NCI-H2081 (cell line): ENCODE measurements around the gene VOPP1.
"Not testable (repeated sequence)": the region's sequence is repeated elsewhere in the genome, so short reads cannot be mapped to it uniquely, and the experiment has no call there.

Source experiments
- DNase-seq, 2 experiments: peaks; one replicate each; lab custom pipeline; 2025; lab: John Stamatoyannopoulos, UW

The VOPP1 gene

DNA sequence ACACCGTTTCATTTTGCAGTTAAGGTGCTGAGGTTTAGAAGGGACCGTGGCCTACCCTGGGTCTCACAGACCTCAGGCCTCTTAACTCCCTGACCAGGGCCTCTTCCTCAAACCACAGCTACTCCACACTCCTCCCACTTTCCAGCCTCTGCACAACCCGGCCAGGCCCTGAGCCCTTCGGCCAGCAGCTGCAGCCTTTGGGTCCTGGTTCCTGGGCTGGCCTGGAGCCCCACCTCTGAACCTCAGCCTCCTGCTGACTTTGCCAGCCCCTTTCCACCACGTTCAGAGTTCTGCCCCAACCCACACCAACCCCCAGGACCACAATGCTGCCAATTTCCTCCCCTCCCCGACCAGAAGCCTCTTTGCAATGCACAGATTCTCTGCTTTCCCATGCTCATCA lies 84.1 kb downstream of the VOPP1 start:
- DNase-seq = no peak

DNA sequence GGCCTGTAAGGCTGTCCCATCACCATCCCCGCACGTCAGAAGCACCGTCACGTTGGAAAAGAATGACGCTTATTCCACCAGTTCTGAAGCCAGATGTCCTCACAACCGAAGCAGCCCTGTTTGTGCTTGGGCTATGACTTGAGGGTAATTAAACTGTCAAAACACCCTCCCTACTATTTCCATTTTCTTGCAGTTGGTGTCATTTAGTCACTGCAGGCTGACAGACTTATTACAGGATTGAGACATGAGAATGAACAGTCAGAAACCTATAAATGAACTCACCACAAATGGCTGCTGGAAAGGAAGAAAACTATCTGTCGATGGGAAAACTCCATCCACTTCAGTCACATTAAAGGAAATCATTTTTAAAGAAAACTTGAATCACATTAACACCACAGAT lies 85.3 kb downstream of the VOPP1 start:
- DNase-seq = no peak

- DNase-seq = no peak
Observed at GRCh38 chr7:55486192-55486590, 86.1 kb downstream of the VOPP1 start.

- no peak for DNase-seq
Observed at GRCh38 chr7:55485501-55486191, 86.7 kb downstream of the VOPP1 start.

GRCh38 chr7:55484834-55485233 lies 87.5 kb downstream of the VOPP1 start:
- no peak for DNase-seq

GRCh38 chr7:55484241-55484640 lies 88.1 kb downstream of the VOPP1 start:
- DNase-seq = no peak

DNA sequence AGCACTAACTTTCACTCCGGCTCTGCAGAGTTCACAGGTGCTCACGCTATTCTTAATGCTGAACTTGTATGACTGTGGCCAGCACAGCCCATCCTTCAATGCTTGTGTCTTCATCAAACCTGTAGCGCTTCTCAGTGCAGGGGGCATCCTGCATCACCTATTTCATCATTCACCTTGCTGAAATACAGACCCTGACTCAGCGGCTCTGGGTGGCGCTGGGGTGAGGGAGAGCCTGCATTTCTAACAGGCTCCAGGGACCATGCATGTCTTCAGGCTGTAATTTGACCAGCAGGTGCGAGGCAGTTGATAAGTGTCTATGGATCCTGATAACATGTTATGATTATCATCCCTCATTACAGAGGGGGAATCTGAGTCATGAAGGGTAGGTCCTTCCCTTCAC lies 89.3 kb downstream of the VOPP1 start:
- DNase-seq = no peak

- DNase-seq = no peak
Observed at GRCh38 chr7:55481155-55481554, 91.1 kb downstream of the VOPP1 start.

- no peak for DNase-seq
Observed at GRCh38 chr7:55478700-55479099, 93.6 kb downstream of the VOPP1 start.

DNA sequence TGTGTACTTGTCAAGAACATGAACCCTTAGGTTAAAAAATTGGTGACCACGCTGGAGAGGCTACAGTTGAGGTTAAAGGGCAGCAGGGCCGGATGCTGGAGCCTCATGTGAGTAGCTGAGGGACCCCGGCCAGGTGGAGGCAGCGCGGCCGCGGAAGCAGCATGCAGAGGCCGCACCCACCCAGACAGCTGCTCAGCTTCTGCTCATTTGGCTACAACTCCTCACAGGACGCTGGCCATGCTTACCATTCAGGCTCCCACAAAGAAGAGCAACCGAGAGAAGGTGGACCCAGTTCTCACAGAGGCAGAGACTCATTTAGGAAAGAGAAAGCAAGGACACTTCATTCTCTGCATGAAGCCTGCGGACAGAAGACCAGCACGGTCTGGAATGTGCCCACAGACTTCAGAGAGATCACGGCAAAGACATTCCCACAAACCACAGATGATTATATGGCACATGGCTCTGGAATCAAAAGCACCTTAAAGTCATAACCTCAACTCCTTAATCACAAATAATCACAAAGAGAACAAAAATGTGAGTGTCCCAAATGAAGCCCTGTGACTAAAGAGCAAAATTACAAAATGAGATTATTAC lies 94.4 kb downstream of the VOPP1 start:
- no peak for DNase-seq

GRCh38 chr7:55476852-55477780 lies 95.2 kb downstream of the VOPP1 start:
- peak in 1 of 2 experiments; percentile 5 for DNase-seq

DNA sequence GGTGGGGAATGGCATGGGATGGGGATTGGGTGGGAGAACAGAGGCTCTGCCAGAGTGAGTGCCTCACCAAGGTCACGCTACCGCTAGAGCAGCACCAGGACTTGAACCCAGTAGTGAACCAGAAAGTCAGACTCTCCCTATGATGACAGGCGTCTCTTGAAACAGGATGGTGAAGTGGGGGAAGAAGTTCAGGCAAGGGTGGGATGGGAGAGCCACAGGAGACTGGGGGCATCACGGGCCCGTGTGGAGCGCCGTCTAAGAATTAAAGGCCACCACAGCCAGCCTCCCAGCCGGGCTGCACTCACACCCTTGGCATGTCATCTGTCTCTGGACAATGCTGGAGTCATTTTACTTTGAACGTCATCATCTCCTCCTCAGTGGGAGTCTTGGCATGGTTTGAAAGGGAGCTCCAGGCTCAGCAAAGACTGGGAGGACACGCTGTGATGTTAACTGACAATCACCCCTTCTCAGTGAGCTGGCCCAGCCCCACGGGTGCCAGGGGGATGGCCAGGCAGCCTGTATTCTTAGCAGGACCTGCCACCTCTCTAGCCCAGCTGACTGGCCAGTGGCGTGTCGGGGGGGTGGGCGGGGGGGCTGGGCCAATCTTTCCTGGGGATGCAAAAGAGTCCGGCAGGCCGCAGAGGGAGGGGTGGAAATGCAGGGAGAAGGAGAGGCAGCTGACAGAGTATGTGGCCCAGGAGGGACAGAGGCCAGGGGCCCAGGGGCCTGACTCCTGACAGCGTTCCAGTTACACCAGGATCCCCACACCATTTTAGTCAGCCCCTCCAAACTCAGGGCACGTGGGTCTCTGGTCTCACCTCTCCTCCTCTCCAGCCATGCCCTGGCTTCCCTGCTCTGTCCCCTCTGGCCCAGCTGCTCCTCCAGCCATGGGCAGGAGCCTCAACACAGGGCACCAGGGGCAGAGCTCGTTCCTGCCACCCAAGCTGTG lies 96.2 kb downstream of the VOPP1 start:
- DNase-seq = peak; percentile 32 to 52

GRCh38 chr7:55474944-55475854 lies 97.1 kb downstream of the VOPP1 start:
- DNase-seq = no peak

- DNase-seq = no peak
Observed at GRCh38 chr7:55473932-55474331, 98.4 kb downstream of the VOPP1 start.

DNA sequence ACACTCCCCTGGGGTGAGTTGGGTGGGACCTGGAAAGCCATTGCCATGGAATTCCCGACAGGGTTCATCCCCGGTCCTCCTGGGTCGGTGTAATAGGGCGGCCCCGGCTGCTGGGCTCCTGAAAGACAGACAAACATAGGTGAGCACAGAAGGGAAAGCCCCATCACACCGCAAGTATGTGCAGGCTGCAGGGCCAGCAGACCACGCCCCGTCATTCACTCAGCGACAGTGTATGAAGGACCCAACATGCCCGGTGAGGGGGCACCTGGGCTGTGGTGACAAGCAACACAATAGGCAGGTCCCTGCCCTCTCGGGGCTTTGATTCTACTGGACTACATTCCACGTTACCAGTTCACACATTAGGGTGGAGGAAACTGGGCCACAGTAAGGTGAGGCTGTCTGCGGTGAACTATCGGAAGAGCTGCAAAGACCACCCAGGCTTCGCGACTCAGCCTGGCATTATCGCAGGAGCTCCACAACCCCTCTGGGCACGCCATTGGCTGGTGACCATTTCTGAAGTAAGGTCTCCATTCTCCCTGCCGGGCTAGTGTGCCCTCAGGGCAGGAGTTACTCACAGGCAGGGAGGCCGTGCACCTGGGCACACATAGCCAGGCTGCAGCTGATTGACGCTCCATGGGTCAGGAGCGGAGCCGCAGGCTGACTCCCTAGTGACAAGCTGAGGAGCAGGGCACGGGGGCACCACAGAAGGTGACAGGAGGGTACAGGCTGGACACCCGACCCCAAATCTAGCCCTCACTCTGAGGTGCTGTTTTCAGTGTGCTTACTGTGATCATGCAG lies 99.2 kb downstream of the VOPP1 start:
- no peak for DNase-seq

DNA sequence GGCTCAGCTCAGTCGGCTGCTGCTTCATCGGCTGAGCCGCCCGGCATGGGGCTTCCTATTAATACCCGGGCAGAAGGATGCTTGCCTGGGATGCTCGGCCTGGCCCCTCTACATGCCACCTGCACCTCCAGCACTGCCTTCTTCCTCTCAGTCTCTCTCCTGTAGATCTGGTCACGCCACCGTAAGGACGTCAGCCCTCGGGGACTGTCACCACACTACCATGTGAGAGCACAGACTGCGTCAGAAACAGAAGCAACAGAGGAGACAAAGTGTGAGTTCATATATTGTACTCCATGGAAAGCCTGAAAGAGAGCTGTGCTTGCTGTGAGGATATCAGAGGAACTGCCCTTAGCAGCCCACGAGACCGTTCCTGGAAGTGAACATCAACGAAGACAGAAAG lies 99.9 kb downstream of the VOPP1 start:
- not testable (repeated sequence) for DNase-seq

DNA sequence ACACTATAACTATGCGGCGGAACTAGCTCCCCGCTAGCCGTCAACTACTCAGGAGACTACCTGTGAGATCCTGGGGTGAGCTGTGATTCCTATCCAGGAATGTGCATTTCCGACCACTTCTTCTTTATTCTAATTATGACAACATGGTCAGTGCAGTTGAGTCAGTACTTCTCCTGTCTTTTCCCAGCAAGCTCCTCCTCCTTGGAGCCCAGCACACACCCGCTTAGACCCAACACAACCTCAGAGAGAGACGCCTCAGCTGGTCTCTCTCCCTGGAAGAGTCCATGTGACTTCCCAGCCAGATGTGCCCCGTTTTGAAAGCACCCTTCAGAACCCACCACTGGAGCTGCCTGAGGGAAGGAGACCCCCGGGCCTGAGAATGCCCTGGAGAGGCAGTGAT lies 100.7 kb downstream of the VOPP1 start:
- DNase-seq = not testable (repeated sequence)

GRCh38 chr7:55470261-55470660 lies 102.0 kb downstream of the VOPP1 start:
- no peak for DNase-seq

- no peak for DNase-seq
Observed at GRCh38 chr7:55469721-55470120, 102.6 kb downstream of the VOPP1 start.

GRCh38 chr7:55469271-55469681 lies 103.0 kb downstream of the VOPP1 start:
- peak in 1 of 2 experiments; percentile 58 for DNase-seq
